CD4-positive, alpha-beta T cell treated with Interferon gamma for 1 hour (primary cell): ENCODE measurements around the gene BCR.
A peak's percentile ranks its signal among the peaks of the same experiment; 100 is the strongest.

ENCODE experiments used
- DNase-seq: peaks from one replicate; pipeline ENCODE4 v3.0.0-alpha.2; 2020

Gene BCR

DNA sequence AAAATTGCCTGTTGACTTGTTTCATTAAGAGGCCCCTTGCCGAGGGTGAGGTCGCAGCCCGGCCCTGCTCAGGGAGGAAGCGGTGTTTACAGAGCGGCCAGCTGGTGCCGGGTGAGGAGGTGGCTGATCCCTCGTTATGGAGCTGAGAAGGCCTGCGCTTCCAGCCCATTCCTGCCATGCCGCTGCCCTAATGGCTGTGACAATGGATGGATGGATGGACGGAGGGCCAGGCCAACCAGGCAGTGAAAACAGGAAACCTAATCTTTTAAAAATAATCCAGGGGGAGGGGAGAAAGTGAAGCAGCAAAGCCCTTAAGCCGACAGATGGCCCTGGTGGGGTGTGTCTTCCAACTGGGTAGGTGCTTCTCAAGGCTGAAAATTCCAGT, 38.5 kb downstream of the BCR start:
- DNase-seq, result no peak

DNA sequence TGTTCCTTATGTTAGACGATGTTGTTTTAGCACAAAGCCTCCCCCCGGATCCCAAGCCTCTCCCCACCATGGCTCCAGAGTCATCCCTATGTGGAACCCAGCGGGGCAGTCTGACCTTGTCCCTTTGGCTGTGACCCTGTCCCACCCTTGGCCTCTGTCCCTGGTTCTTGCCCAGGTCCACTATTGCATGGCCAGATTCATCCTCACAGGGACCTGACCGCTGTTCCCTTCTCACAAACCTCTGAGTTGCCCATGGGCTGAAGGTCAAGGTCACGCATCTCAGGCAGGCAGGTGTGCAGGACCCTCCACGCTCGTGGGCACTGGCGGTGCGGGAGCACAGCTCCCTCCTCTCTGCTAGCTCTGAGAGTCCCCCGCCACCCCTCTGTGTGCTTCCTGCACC, 39.0 kb downstream of the BCR start:
- no peak for DNase-seq

DNA sequence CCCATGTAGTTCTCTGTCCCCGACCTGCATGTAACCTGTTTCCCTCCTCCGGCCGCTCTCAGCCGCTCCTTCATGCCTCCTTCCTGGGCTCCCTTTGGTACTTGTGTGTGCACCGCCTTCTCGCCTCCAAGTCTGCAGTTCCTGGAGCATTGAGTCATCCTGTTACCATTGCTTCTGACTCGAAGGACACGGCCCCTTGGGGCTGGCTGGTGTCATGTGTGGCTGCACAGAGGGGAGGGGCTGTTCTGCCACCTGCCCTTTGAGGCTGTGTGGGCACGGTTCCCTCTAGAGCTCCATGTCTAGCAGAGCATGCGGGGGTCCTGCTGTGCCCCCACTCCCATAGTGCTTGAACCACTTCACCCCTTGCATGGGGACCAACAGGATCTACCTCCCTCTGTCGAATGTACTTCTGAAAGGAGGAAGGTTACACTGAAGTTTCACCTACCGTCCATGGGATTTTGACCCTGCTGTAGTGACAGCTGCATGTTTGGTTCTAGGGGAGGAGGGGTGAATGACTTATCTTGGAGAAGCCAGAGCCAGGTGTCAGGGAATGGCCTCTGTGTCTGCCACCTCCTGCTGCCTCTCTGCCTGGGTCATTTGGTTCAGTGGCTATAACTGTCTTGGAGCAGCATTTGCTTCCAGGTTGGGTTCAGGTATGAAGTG, 39.6 kb downstream of the BCR start:
- DNase-seq, result peak; percentile 45

DNA sequence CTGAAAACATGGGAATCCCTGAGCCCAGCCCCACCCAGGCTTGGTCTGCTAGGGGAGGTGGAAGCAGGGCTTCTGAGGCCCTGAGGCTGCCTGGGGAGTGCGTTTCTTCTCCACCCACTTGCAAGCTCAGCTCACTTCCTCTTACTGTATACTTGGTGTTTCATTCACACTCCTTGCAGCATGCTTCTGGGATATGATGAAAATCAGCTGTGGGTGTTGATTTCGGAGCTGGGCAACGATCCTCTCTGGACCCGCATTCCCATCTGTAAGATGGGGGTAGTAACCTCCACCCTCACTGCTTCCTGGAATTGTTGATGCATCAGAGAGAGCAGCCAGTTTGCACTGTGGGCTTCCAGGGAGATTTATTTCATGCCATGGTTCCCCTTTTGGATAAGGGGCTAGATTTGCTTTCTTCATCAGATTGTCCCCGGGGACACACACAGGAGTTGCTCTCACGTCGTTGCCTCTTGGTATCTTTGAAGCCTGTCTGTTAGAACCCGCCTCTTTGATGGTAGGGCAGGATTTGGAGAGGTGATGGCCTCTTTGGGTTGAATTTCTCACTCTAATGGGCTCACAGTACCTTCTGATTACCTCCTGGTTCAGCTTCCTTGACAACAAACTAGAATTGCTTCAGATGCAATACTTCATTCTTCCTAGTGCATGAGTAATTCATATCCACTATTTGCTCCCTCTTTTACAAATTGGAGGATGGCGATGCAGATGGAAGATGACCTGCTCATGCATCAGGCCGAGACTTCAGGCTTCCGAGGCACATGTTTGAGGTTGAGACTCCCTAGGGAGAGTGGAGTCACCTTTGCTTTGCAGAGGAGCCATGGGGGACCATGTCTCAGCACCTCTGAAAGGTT, 40.4 kb downstream of the BCR start:
- peak; percentile 34 for DNase-seq

DNA sequence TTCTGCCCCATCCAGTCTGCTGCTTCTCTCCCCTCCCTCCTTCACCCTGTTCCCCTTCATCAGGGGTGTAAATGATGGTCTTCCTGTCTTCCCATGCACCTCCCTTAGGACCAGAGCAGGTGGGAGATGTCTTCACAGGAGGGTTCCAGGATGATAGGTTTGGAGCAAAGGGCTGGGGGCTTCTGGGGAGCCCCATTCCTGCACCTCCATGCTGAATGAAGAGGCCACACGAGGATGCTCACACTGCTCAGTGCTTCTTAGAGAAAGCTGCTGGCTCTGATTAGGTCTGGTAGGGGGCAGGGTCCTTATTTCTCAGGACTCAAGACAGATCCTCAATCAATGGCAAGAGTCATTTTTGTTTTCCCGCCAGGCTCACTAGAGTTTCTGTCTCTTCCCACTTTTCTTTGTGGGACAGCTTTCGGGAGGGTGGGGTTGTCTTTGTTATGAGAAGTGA, 41.1 kb downstream of the BCR start:
- DNase-seq, result no peak

DNA sequence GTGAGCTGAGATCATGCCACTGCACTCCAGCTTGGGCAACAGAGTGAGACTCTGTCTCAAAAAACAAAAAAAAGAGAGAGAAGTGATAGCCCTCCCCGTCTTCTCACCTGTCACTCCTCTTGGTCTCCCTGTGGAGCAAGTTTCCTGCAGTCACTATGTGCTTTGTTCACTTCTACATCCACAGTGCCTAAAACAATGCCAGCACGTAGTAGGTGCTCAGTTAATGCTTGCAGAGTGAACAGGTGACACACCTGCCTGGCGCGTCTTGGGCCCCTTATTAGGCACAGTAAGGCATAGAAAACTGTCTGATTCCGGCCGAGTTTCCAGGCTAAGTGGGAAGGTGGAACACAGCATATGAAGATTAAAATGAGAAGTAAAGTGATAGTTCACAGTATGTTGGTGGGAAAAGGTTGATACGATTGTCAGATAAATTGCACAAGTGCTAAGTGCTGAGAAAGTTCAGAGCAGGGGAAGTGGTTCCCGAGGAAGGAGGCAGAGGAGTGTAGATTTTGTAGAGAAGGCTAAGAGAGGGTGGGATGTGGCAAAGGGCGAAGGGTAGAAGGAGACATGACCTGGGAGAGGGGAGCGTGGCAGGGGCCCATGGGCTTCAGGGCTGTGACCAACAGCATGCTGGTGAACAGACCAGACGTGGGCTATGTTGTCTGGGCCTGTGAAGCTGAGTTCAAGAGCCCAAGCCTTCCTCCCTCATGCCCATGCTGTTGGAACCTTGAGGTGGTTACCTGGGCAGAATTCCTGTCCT, 41.9 kb downstream of the BCR start:
- no peak for DNase-seq

DNA sequence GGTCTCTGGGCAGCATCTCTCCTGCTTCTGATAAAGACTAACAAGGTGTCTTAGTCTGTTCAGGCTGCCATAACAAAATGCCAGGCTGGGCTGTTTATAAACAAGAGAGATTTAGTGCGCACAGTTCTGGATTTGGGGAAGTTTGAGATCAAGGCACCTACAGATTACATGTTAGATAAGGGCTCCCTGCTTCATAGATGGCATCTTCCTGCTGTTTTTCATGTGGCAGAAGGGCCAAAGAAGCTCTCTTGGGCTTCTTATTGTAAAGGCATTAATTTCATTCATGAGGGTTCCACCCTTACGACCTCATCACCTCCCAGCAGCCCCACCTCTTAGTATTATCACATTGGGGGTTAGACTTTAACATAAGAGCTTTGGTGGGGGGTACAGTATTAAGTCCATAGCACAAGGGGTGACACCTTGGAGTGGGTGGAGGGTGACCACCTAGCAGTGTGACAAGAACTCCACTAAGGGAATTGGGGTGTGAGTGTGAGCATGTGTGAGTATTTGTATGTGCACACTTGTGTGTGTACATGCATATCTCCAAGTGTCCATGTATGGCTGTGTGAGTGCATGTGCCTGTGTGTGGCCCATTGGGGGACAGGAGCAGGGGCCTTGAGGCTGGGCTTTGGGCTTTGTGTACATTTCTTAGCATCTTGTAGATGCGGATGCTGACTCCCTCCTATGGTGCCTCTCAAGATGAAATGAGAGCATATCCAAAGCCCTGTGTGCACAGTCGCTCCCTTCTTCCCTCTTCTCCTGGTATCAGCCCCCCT, 42.7 kb downstream of the BCR start:
- no peak for DNase-seq

DNA sequence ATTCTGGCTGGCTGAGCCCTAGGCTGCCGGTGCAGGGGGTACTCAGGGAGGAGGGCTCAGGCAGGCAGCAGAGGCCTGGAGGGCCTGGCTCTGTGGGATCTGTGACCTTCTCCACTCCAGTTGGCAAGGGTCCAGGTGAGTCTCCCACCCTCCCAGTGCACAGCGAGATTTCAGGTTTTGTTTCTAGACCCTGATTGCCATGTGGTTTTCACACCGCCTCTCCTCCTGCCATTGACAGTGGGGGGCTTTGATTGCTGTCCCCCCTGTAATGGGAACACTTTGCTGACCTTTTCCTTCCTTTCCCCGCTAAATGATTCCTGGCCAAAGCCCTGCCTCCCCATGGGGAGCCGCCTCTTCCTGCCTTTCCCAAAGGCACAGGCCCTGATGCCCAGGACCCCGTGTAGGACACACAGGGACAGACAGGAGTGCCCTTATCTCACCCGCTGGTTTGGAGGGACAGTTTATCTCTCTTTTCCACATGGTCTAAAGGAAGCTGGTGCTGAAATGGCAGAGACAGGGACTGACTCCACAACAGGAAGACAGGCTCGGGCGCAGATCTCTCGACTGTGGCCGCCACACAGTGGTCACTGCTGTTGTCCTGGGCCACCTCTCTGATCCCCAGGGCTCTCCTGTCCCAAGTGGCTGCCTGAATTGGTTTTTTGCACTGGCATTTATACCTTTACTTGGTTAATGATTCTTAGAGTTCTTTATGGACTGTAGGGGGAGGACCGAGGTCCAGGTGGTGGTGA, 43.4 kb downstream of the BCR start:
- no peak for DNase-seq

DNA sequence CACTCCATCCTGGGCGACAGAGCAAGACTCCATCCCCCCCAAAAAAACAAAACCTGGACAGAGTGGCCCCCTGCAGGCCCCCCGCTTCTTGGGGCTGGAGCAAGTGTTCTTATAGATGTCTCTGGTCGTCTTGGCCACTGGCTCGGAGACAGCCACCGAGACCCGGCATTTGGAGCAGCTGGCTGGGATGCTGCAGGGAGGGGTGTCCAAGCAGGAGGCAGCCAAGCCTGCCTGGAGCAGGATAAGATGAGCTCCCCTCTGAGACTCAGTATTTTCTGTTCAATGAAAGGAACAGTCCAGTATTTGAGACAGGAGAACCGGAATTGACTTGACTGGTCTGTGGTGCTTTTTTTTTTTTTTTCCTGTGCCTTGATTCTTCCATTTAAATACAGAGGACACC, 44.5 kb downstream of the BCR start:
- DNase-seq, result no peak

DNA sequence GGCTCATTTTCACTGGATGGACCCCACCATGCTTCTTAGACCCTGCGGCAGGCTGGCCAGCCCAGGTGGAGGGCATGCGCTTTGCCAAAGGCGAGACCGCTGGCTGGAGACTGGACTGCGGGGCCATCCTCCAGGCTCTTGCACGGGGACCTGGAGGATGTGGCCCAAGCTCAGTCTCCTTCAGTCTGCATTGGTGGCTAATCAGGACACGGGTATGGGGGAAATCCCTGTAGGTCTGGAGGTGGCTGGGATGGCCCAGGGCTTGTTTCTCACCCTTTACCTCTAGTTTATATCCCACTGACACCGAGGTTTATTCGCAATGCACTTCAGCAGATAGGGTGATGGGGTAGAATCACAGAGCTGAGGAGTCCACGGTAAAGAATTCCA, 45.0 kb downstream of the BCR start:
- DNase-seq, result no peak

DNA sequence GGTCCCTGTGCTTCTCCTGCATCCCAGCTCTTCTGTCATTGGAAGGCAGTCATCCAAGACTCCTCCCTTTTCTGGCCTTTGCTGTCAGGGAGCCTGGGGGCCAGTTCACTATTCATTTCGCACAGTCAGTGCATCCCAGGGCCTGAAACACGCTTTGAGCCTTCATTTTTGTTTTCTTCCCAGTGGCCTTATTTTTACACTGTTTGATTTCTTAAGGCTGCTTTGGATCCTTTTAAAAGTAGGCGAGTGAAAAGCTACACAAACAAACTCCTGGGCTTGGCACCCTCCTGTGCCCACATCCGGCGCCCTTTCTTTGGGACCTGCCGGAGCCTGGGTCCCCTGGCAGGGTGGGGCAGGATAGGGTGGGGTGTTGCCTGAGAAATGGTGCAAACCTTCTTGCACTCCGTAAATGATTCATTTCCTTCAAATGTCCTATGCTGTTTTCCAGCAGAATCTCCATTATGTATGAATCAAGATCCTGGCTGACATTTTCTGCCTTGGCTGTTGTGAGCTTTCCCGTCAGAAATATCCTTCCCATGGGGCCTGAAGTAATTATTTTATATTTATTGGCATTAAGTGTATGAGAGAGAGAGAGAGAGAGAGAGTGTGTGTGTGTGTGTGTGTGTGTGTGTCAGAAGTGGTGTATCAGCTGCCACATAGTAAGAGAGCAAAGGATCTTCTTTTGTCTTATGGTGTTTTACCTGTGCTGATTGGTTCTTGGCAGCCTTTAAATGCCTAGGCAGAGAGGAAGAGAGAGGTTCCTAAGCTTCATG, 45.6 kb downstream of the BCR start:
- no peak for DNase-seq

DNA sequence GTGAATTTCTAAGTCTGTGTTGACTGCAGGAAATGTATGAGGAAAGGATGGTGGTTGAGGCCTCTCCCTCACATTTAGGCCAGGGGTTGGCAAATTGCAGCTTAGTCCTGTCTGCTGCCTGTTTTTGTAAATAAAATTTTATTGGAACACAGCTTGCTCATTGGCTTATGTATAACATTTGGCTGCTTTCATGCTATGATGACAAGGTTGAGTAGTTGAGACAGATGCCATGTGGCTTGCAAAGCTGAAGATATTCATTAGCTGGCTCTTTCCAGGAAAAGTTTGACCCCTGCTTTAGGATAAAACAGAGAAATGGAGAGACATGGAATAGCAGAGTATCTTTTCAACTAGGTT, 46.2 kb downstream of the BCR start:
- no peak for DNase-seq

DNA sequence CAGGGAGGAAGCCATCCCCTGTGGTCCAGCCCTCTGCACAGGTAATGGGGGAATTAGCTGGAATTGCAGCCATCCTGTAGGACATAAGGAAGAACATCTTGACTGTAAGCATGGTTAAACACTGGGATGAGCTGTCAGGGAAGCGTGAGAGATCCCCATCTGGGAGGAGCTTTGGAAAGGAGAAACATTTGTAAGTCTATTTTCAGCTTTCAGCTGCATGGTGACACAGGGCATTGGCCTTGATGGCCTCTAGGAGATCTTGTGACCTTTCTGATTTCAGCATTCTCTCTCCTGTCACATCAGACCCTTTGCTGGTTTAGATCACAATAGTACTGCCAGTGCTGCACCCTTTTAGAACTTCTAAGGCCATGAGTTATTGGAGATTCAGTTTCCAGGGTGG, 47.1 kb downstream of the BCR start:
- DNase-seq, result no peak

DNA sequence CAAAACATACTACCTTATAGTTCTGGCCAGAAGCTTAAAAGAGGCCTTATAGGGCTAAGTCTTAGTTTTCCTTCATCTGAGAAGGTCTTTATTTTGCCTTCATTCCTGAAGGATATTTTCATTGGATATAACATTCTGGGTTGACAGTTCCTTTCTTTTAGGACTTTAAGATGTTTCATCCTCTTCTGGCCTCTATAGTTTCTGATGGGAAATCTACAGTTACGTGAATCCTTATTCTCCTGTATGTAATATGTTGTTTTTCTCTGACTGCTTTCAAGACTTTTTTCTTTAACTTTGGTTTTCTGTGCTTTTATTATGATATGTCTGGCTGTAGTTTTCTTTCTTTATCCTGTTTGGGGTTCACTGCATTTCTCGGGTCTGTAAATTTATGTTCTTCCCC, 48.2 kb downstream of the BCR start:
- no peak for DNase-seq

DNA sequence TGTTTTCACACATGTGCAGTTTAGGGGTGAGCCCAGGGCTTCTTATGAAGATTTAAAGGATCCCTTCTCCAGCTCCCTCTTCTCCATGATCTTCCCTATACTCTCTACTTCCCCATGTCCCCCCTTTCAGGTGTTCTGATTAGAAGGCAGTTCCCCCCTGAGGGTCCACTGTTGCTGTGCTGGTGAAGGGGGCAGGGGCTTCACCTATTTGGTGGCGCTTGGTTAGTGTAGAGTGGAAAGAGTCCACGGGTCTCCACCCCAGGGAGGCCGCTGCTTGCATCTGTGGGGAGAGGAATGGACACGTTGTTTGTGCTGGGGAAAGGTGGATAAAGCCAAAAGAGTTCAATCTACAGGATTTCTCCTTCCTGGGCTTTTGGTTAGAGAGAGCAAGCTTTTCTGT, 49.3 kb downstream of the BCR start:
- no peak for DNase-seq

DNA sequence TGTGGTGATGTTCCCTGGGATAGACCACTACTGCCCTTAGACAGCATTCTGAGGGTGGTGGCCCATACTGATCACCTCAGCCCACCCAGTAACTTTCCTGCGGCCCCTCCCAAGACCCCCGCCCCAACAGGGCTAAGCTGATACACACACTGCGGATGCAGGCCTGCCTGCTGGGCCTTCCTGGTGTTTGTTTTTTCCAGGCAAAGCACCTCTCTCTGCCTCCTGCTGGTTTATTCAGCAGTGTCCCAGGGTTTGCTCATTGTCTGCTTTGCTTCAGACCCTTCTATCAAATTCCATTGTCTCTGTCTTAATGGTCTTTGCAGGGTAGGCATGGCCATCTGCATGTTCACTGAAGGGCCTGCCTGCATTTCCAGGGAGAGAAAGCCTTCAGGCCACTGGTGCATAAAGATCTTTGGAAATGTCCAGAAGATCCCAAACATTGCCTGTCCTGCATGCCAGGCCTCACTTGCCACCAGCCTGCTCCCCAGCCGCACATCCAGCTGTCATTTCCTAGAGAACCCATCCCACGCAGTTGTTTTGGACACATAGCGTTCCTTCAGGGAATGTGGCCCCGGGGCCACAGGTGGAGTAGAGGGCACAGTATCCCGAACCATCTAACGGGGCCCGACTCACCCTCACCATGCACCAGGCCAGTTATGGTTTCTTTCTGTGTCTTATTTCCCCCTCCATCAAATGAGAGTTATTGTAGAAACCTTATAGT, 50.2 kb downstream of the BCR start:
- no peak for DNase-seq

DNA sequence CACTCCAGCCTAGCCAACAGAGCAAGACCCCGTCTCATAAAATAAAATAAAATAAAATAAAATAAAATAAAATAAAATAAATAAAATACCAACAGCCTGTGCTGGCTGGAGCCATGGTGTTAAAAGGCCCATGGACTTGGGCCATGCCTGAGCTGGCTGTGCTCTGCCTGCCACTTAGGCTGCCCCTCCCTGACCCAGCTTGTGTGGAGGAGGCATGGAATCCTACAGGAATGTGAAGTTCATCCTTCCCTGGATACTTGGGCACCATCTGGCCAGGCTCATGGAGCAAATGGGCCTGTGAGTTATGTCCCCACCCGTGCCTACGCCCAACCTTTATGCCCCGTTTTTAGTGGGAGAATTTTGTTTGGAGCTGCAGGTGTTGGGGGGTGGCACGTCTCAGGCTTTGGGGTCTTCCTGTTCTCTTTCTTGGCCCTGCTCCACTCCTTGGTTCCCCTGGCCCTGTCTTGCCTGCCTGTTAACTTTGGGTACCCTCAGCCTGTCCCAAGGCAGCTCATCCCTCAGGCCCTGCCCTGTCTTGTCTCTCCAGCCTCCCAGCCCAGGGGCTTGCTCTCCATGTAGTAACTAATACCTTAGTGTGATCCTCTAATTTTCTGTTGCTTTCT, 51.3 kb downstream of the BCR start:
- DNase-seq, result no peak

DNA sequence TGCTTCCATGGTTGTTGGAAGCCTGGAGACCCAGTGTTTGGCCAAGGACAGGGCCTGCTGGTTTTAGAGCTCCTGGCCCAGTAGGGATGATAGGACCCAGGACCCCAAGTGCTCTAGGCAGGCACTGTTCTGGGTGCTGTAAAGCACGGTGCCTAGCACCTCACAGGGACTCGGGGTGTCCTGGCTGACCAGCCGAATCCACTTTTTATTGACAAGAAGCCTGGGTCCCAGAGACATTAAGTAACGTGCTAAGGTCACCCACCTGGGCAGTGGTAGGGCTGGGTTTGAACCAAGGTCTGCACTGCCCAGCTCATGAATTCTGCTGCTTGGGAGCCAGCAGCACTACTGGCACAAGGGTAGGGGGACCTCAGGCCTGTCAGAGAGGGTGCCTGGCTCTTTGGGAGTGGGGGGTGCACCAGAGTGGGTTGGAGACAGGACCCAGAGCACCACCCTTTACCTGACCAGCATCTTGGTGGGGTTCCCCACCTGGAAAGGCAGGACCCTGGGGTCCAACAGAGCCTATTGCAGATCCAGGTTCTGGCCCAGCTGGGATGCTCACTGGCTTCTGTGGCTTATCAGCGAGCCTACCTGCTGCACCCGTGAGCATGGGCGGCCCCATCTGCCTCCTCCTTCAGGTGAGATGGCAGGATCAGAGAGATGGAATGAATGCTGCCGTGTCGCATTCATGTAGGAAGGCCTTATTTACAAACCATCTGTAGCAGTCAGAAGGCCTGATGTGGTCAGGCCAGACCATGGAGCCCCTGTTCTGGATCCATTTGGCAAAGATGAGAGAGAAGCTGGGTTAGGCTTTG, 52.0 kb downstream of the BCR start:
- no peak for DNase-seq

DNA sequence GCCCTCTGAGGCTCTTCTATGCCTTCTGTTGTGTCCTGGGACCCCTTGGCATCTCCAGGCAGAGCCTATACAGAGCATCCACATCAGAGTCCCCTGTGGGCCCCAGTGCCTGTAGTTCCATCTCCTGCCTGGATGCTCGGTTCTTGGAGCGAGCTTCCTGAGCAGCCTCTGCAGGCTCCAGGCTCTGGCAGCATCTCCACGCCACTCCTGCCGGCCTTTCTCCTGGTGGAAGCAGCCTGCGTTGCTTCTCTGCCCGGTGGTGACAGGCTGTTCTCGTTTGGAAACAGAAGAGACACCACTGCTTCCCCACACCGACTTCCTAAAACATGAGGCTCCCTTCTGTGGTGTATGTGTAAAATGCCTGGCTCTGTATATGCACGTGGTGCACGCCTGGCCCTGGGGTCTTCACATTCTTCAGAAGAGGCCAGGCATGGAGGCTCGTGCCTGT, 52.8 kb downstream of the BCR start:
- DNase-seq, result no peak
